Fibroblast of skin of left biceps (primary cell): ENCODE measurements around the gene ATP1B4.
"Not testable (repeated sequence)": the region's sequence is repeated elsewhere in the genome, so short reads cannot be mapped to it uniquely, and the experiment has no call there.

ENCODE experiments used
- DNase-seq, 2 experiments: peaks; one replicate each; pipeline ENCODE4 v3.0.0-alpha.2; 2013; ENCODE audit warnings: low read depth in 2 of 2

ATP1B4 gene

GRCh38 chrX:120361764-120362305, at the start of gene ATP1B4:
Gene ATP1B4 (plus strand): TSS chrX:120362089. CDS start chrX:120362169, 80 bp downstream.
- DNase-seq: no peak

GRCh38 chrX:120315776-120316175, 46.1 kb upstream of the ATP1B4 start:
- DNase-seq: no peak

- no peak for DNase-seq
Measured at GRCh38 chrX:120316587-120317283, 45.2 kb upstream of the ATP1B4 start.

- DNase-seq: no peak
Measured at GRCh38 chrX:120318411-120318810, 43.5 kb upstream of the ATP1B4 start.

GRCh38 chrX:120321520-120322281, 40.2 kb upstream of the ATP1B4 start:
- DNase-seq: no peak

- no peak for DNase-seq
Measured at GRCh38 chrX:120331116-120331515, 30.8 kb upstream of the ATP1B4 start.

GRCh38 chrX:120332394-120332793, 29.5 kb upstream of the ATP1B4 start:
- DNase-seq: no peak

- DNase-seq: no peak
Measured at GRCh38 chrX:120334151-120334550, 27.7 kb upstream of the ATP1B4 start.

- no peak for DNase-seq
Measured at GRCh38 chrX:120334603-120335002, 27.3 kb upstream of the ATP1B4 start.

- DNase-seq: no peak
Measured at GRCh38 chrX:120335289-120335688, 26.6 kb upstream of the ATP1B4 start.

GRCh38 chrX:120336899-120337298, 25.0 kb upstream of the ATP1B4 start:
- no peak for DNase-seq

- not testable (repeated sequence) for DNase-seq
Measured at GRCh38 chrX:120344566-120344965, 17.3 kb upstream of the ATP1B4 start.

- no peak for DNase-seq
Measured at GRCh38 chrX:120350450-120351138, 11.3 kb upstream of the ATP1B4 start.

GRCh38 chrX:120356084-120356483, 5.8 kb upstream of the ATP1B4 start:
- DNase-seq: no peak

- DNase-seq: no peak
Measured at GRCh38 chrX:120357186-120357585, 4.7 kb upstream of the ATP1B4 start.

GRCh38 chrX:120358737-120359456, 3.0 kb upstream of the ATP1B4 start:
- no peak for DNase-seq

GRCh38 chrX:120365320-120365719, 3.4 kb downstream of the ATP1B4 start:
- no peak for DNase-seq

- no peak for DNase-seq
Measured at GRCh38 chrX:120365968-120366367, 4.1 kb downstream of the ATP1B4 start.

- DNase-seq: no peak
Measured at GRCh38 chrX:120366794-120367193, 4.9 kb downstream of the ATP1B4 start.

- DNase-seq: no peak
Measured at GRCh38 chrX:120367402-120368109, 5.7 kb downstream of the ATP1B4 start.
